Effector memory CD4-positive, alpha-beta T cell (primary cell): ENCODE data around the gene NPFFR1.
"Not testable (repeated sequence)": the region's sequence is repeated elsewhere in the genome, so short reads cannot be mapped to it uniquely, and the experiment has no call there.

Experiments used
- DNase-seq, 3 donors: peaks; one replicate each; pipeline ENCODE4 v3.0.0-alpha.2; 2020
- H3K27ac ChIP-seq: 2 replicates; pipeline ENCODE4 v1.7.0; 2013; ENCODE audit warnings: mild to moderate bottlenecking, low read length, moderate library complexity; ENCODE audit not compliant: insufficient read depth, poor library complexity, severe bottlenecking
- H3K27me3 ChIP-seq: replicated peaks from 2 replicates; pipeline ENCODE4 v1.7.0; 2013; ENCODE audit warnings: mild to moderate bottlenecking, low read length; ENCODE audit not compliant: insufficient read depth, control insufficient read depth, poor library complexity, severe bottlenecking
- H3K36me3 ChIP-seq: 2 replicates; pipeline ENCODE4 v1.7.0; 2013; ENCODE audit warnings: mild to moderate bottlenecking, low read length, moderate library complexity; ENCODE audit not compliant: control insufficient read depth, insufficient read depth
- H3K4me1 ChIP-seq: 2 replicates; pipeline ENCODE4 v1.7.0; 2013; ENCODE audit warnings: low read length, mild to moderate bottlenecking; ENCODE audit not compliant: control insufficient read depth, insufficient read depth, poor library complexity, severe bottlenecking
- H3K4me3 ChIP-seq: 2 replicates; pipeline ENCODE4 v1.7.0; 2013; ENCODE audit warnings: low read length, low read depth, mild to moderate bottlenecking; ENCODE audit not compliant: insufficient read depth, poor library complexity, severe bottlenecking
- H3K9me3 ChIP-seq: 2 replicates; pipeline ENCODE4 v1.7.0; 2013; ENCODE audit warnings: mild to moderate bottlenecking, low read length, moderate library complexity; ENCODE audit not compliant: control insufficient read depth

Gene NPFFR1

DNA sequence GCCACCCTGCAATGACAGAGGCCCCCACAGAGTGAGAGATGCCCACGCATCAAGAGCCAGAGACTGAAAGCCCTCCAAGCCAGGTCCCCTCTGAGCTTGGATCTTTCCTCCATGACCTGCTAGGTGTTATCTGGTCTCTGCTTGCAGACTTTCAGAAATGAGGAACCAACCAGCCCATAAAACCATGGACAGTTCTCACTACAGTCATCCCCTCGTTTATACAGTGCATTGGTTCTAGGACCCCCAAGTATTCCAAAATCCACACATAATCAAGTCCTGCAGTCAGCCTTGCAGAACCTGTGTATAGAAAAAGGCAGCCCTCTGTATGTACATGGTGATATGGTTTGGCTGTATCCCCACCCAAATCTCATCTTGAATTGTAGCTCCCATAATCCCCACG is 23.1 kb downstream of the NPFFR1 start:
- H3K27me3 ChIP-seq = no peaks in the 10 kb centered on the region
- no peaks in the 10 kb centered on the region for H3K36me3 ChIP-seq
- no peaks in the 10 kb centered on the region for H3K9me3 ChIP-seq
- H3K27ac ChIP-seq = no peak overlapping the region
- peaks cover 1% of the 10 kb centered on the region for H3K4me1 ChIP-seq
- no peak for DNase-seq
- H3K4me3 ChIP-seq = no peak overlapping the region

DNA sequence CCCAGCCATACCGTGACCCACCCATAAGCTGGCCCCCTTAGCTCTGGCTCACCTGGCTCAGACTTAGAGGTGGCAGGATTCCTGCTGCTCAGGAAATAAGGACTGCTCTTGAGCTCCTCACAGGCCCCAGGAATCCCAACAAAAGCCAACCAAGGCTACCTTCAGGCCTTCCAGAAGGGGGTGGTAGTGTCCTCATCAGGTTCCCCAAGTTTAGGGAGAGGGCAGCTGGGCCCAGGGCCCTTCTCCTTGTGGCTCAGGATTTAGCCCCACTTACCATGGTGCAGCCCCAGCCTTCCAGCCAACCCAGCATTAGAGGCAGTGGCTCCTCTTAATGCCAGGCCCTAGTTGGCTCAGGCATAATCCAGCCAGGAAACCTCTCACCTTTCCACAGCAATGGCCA is 23.5 kb downstream of the NPFFR1 start:
- Histone ChIP-seq H3K4me1 (peaks cover 5% of the 10 kb centered on the region), H3K36me3 (no peaks in the 10 kb centered on the region), H3K27me3 (peaks cover 3% of the 10 kb centered on the region), H3K27ac (no peak overlapping the region), H3K9me3 (no peaks in the 10 kb centered on the region), H3K4me3 (no peak overlapping the region)
- DNase-seq = no peak

GRCh38 chr10:70258216-70258615 is 25.6 kb downstream of the NPFFR1 start:
- Histone ChIP-seq H3K27ac (no peak overlapping the region), H3K4me3 (no peak overlapping the region), H3K4me1 (peaks cover 5% of the 10 kb centered on the region), H3K27me3 (peaks cover 11% of the 10 kb centered on the region), H3K9me3 (no peaks in the 10 kb centered on the region), H3K36me3 (no peaks in the 10 kb centered on the region)
- DNase-seq = no peak

- not testable (repeated sequence) for H3K27ac ChIP-seq, H3K4me3 ChIP-seq, H3K4me1 ChIP-seq, DNase-seq, H3K36me3 ChIP-seq, H3K9me3 ChIP-seq
- H3K27me3 ChIP-seq = peaks cover 11% of the 10 kb centered on the region
Observed at GRCh38 chr10:70257816-70258215, 26.0 kb downstream of the NPFFR1 start.

DNA sequence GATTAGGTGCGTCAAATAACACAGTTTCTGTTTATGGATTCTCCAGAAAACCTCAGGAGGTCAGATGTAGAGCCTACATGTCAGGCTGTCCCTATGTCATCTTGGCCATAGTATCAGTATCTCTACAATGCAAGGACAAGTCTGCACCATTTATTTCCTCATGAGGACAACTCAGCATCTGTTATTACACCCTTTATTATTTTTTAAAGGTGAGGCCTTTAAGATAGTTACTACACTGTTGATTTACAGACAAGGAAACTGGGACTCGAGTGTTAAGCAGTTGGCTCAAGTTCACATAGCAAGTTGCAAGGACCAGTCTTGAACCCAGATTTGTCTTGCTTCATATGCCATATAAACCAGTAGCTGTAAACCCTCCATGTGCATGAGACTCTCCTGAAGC is 27.3 kb downstream of the NPFFR1 start:
- no peaks in the 10 kb centered on the region for H3K36me3 ChIP-seq
- no peak for DNase-seq
- H3K27me3 ChIP-seq = peaks cover 11% of the 10 kb centered on the region
- no peak overlapping the region for H3K27ac ChIP-seq
- no peaks in the 10 kb centered on the region for H3K9me3 ChIP-seq
- no peak overlapping the region for H3K4me3 ChIP-seq
- peaks cover 5% of the 10 kb centered on the region for H3K4me1 ChIP-seq

- H3K27me3 ChIP-seq = peaks cover 11% of the 10 kb centered on the region
- peak overlapping the region; percentile 35 for H3K4me3 ChIP-seq
- peaks cover 5% of the 10 kb centered on the region for H3K4me1 ChIP-seq
- H3K9me3 ChIP-seq = no peaks in the 10 kb centered on the region
- no peak for DNase-seq
- H3K36me3 ChIP-seq = no peaks in the 10 kb centered on the region
- no peak overlapping the region for H3K27ac ChIP-seq
Observed at GRCh38 chr10:70255329-70256299, 28.2 kb downstream of the NPFFR1 start.

- peaks cover 11% of the 10 kb centered on the region for H3K27me3 ChIP-seq
- peak overlapping the region; percentile 35 for H3K4me3 ChIP-seq
- no peaks in the 10 kb centered on the region for H3K36me3 ChIP-seq
- no peak overlapping the region for H3K27ac ChIP-seq
- no peaks in the 10 kb centered on the region for H3K9me3 ChIP-seq
- peaks cover 5% of the 10 kb centered on the region for H3K4me1 ChIP-seq
- no peak for DNase-seq
Observed at GRCh38 chr10:70254778-70255328, 29.0 kb downstream of the NPFFR1 start.

DNA sequence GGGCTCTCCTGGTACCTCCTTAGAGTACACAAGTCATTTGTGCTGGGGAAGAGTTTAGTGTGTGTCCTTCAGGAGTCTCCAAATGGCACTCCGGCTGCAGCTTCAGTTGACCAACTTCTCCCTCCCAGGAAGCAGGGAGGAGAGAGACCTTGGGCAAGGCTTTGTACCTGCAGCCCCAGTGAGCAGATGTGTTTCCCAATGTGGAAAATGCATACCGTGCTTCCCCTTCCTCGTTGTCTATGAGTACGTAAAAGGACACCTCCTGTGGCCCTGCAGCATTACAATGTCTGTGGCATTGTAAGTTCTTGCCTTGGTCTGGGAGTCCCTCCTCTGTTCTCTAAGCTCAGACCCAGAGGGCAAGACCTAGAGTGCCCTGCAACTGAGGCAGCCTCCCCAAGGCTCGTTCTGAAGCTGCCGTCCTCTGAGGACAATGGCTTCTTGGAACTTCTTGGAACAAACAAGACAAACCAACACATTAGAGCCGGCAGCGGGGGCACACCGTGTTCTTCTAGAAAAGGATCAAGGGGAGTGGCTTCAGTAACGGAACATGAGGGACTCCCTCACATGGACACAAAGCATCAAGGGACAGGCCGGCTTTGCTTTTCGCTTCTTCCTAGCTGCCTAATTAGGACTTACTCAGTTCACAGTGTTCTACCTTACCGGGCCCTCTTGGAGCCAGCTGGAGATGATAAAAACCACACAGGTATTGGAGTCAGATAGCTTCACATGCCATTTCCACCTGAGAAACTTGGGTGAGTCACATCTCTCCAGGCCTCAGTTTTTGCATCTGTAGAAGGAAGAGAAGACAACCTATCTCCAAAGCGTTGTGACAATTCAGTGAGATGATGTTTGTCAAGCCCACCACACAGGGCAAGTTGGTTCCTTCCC is 29.7 kb downstream of the NPFFR1 start:
- peaks cover 5% of the 10 kb centered on the region for H3K4me1 ChIP-seq
- DNase-seq = no peak
- peaks cover 11% of the 10 kb centered on the region for H3K27me3 ChIP-seq

DNA sequence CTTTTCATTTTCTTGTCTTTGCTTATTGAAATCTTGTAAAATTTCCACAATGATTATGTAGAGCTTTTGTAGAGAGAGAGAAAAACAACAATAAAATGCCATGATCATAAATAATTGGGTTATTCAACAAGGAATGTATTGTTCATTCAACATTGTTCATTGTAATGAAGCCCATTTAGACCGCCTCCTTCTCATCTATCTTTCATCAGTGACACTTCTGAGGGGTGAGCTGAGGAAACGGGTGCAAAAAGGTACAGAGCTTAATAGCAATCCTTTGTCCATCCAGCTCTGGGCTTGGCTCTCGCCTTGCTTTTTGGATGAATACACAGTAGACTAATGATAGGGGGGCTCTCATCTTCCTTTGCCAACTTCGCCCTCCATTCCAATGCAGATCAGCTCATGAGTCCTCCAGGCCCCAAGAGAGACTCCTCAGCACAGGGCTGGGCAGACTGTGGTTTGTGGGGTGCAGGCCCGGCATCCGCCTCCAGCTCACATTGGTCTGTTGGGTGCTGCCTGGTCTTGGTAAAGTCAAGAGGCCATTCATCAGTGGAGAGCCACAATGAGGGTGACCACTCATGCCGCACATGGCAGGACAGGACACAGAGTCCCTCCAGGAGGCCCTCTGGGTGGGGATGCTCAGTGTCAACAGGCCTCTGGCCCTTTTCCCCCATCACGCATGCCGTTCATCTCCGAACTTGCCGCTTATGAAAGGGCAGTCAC is 32.7 kb downstream of the NPFFR1 start:
- H3K9me3 ChIP-seq = no peaks in the 10 kb centered on the region
- H3K27me3 ChIP-seq = peaks cover 11% of the 10 kb centered on the region
- H3K36me3 ChIP-seq = no peaks in the 10 kb centered on the region
- H3K27ac ChIP-seq = no peak overlapping the region
- DNase-seq = no peak
- H3K4me1 ChIP-seq = peaks cover 5% of the 10 kb centered on the region
- H3K4me3 ChIP-seq = no peak overlapping the region

More for the DNA sequence above, 29.7 kb downstream of the NPFFR1 start:
- Histone ChIP-seq H3K27ac (no peak overlapping the region), H3K4me3 (no peak overlapping the region), H3K36me3 (no peaks in the 10 kb centered on the region), H3K9me3 (no peaks in the 10 kb centered on the region)
